ENCODE measurements around the gene FN3K.

The FN3K gene

GRCh38 chr17:82795615-82796014 is 60.2 kb downstream of the FN3K start:
- no peak for DNase-seq (ENCODE audit: low read depth in 3 of 3)

DNA sequence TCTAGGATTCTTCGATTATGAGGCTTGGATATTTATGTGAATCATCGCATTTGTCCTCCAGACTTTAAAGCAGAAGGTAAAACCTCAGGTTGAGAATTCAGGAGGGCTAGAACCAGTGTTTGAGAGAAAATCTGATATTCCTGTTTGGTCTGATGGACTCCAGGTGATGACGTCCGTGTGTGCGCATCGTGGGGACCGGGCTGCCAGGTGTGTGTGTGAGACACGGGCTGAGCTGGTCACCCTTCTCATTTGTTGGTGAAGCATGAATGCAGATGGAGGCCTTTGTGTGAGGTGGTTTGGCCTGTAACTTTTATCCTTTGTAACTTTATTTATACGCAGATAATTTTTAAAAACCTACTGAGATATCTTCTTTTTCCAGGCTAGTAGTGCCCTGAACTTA is 61.6 kb downstream of the FN3K start:
- DNase-seq (ENCODE audit: low read depth in 3 of 3): no peak

- no peak for DNase-seq (ENCODE audit: low read depth in 3 of 3)
Measured at GRCh38 chr17:82798752-82799151, 63.3 kb downstream of the FN3K start.

DNA sequence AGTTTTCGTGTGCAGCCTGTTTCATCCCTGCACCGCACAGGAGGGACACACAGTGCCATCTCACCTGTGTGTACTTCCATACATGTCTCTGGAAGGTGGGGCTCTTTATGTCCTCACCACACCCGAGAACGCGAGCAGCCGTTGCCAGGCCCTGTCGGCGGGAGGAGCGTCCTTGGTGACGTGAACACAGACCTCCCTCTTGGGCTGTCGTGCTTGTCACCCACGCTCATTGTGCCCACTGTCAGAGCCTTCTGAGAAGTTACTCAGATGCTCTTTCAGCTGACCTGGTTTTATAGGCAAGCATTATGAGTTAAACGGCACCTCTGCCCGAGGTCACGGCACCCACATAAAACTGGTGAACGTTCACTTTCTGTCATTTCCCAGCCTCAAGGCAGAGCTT is 64.2 kb downstream of the FN3K start:
- no peak for DNase-seq (ENCODE audit: low read depth in 3 of 3)
